Adipocyte (in vitro differentiated cells): ENCODE data around the gene TTC5.
A peak's percentile ranks its signal among the peaks of the same experiment; 100 is the strongest.
"Not testable (repeated sequence)": the region's sequence is repeated elsewhere in the genome, so short reads cannot be mapped to it uniquely, and the experiment has no call there.

Experiments used
- DNase-seq: peaks from one replicate; pipeline ENCODE4 v3.0.0-alpha.2; 2015; ENCODE audit warnings: low read depth
- H3K27me3 ChIP-seq: replicated peaks from 2 replicates; pipeline ENCODE4 v1.7.0; 2013; ENCODE audit warnings: mild to moderate bottlenecking, low read length, moderate library complexity; ENCODE audit not compliant: control insufficient read depth, insufficient read depth
- H3K36me3 ChIP-seq: 2 replicates; pipeline ENCODE4 v1.7.0; 2013; ENCODE audit warnings: low read length, mild to moderate bottlenecking, moderate library complexity; ENCODE audit not compliant: control insufficient read depth, insufficient read depth, severe bottlenecking
- H3K4me1 ChIP-seq: 2 replicates; pipeline ENCODE4 v1.7.0; 2013; ENCODE audit warnings: mild to moderate bottlenecking, low read length, moderate library complexity; ENCODE audit not compliant: control insufficient read depth, insufficient read depth
- H3K4me3 ChIP-seq: 2 replicates; pipeline ENCODE4 v1.7.0; 2013; ENCODE audit warnings: mild to moderate bottlenecking, low read length, moderate library complexity
- H3K9ac ChIP-seq: 2 replicates; pipeline ENCODE4 v1.7.0; 2013; ENCODE audit warnings: mild to moderate bottlenecking, low read length, moderate library complexity
- H3K9me3 ChIP-seq: 2 replicates; pipeline ENCODE4 v1.7.0; 2013; ENCODE audit warnings: mild to moderate bottlenecking, low read length, moderate library complexity; ENCODE audit not compliant: control insufficient read depth

Gene TTC5

DNA sequence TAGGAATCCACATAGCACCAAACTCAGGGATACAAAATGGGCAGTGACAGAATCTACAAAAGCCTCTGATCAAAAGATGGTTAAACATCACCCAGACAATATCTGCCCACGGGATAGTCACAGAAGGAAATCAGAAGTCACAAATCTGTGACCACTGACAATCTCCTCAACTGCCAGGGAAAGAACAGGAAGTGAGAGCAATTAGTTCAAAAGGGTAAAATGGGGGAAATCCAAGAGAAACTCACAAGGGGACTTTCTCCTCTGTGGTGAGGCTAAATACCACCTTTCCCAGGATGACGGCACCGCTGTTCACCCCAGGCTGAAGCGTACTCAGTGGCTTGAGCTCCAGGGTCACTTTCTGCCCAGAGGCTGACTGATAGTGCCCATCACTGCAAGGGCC is 10.7 kb downstream of the TTC5 start:
- H3K9ac ChIP-seq = no peak overlapping the region
- H3K4me1 ChIP-seq = no peaks in the 10 kb centered on the region
- DNase-seq = no peak
- no peak overlapping the region for H3K4me3 ChIP-seq
- H3K36me3 ChIP-seq = peaks cover 84% of the 10 kb centered on the region
- no peaks in the 10 kb centered on the region for H3K9me3 ChIP-seq
- H3K27me3 ChIP-seq = no peaks in the 10 kb centered on the region

DNA sequence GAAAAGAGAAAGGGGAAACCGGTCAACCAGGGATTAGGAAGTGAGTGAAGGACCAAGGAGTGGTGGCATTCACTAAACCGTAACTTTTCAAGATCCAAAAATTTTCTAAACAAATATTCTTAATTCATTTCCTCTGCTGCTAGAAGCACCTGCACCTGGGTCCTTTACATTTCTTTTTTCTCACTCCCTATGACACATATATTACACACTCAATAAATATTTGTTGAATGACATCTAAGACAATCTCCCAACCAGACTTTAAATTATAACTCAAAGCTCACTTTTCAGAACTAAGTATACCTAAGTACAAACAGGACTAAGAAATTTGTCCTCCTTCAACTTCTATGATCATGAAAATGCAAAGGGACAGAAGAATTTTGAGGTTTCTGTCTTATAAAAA is 11.1 kb downstream of the TTC5 start:
- no peaks in the 10 kb centered on the region for H3K27me3 ChIP-seq
- H3K4me1 ChIP-seq = no peaks in the 10 kb centered on the region
- no peak overlapping the region for H3K4me3 ChIP-seq
- H3K36me3 ChIP-seq = peaks cover 87% of the 10 kb centered on the region
- no peak overlapping the region for H3K9ac ChIP-seq
- no peak for DNase-seq
- no peaks in the 10 kb centered on the region for H3K9me3 ChIP-seq

- H3K4me3 ChIP-seq, DNase-seq, H3K36me3 ChIP-seq, H3K9me3 ChIP-seq, H3K4me1 ChIP-seq, H3K9ac ChIP-seq, H3K27me3 ChIP-seq: not testable (repeated sequence)
Observed at GRCh38 chr14:20281998-20282397, 23.8 kb downstream of the TTC5 start.

DNA sequence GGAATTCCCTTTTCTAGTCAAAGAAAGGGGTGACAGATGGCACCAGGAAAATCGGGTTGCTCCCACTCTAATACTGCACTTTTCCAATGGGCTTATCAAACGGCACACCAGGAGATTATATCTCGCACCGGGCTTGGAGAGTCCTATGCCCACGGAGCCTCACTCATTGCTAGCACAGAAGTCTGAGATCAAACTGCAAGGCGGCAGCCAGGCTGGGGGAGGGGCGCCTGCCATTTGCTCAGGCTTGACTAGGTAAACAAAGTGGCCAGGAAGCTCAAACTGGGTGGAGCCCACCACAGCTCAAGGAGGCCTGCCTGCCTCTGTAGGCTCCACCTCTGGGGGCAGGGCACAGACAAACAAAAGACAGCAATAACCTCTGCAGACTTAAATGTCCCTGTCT is 25.5 kb downstream of the TTC5 start:
- not testable (repeated sequence) for H3K27me3 ChIP-seq, H3K4me1 ChIP-seq

DNA sequence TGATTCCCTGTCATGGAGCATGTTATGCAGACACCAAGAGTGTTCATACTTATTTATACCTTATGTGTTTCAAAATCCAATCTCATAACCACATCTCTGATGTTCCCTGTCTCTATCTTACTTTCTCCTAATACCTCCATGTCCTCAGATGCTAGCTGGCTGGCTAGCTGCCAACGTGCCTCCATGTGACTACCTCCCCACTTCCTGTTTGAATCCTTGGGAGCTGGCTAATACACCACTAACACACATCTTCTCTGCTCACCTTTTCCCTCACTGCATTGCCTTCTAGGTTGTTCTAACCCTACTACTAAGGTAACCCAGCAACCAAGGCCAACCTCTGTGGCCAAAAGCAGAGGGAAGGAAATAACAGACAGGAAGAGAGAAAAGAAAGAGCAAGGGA is 27.3 kb downstream of the TTC5 start:
- Histone ChIP-seq H3K27me3 (no peaks in the 10 kb centered on the region), H3K9me3 (peaks cover 5% of the 10 kb centered on the region), H3K4me3 (no peak overlapping the region), H3K4me1 (no peaks in the 10 kb centered on the region), H3K36me3 (no peaks in the 10 kb centered on the region), H3K9ac (no peak overlapping the region)
- no peak for DNase-seq

More for the DNA sequence above, 25.5 kb downstream of the TTC5 start:
- H3K9ac ChIP-seq, H3K9me3 ChIP-seq, H3K4me3 ChIP-seq, DNase-seq, H3K36me3 ChIP-seq: not testable (repeated sequence)

DNA sequence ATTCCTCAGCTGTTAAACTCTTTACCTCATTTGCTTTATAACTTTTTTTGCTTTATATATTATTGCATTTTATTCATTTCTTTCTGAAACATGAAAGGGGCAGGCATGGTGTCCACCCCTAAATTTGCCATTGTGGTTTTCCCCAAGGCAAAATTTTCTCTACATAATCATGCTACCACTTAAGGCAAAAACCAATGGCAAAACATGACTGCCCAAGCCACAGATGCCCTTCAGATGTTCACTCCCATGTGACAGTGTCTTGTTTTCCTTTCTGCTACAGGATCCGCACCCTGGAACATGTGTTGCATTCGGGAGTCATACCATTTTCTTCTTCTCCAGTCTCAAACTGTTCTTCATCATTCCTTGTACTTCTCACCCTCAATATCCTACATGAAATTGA is 28.3 kb downstream of the TTC5 start:
- no peak for DNase-seq
- Histone ChIP-seq H3K36me3 (no peaks in the 10 kb centered on the region), H3K27me3 (no peaks in the 10 kb centered on the region), H3K4me3 (no peak overlapping the region), H3K4me1 (no peaks in the 10 kb centered on the region), H3K9ac (no peak overlapping the region), H3K9me3 (peaks cover 5% of the 10 kb centered on the region)

GRCh38 chr14:20274062-20274461 is 31.7 kb downstream of the TTC5 start:
- no peaks in the 10 kb centered on the region for H3K27me3 ChIP-seq
- H3K9me3 ChIP-seq = peaks cover 5% of the 10 kb centered on the region
- H3K4me1 ChIP-seq = no peaks in the 10 kb centered on the region
- no peak for DNase-seq
- no peak overlapping the region for H3K9ac ChIP-seq
- H3K4me3 ChIP-seq = no peak overlapping the region
- H3K36me3 ChIP-seq = no peaks in the 10 kb centered on the region

DNA sequence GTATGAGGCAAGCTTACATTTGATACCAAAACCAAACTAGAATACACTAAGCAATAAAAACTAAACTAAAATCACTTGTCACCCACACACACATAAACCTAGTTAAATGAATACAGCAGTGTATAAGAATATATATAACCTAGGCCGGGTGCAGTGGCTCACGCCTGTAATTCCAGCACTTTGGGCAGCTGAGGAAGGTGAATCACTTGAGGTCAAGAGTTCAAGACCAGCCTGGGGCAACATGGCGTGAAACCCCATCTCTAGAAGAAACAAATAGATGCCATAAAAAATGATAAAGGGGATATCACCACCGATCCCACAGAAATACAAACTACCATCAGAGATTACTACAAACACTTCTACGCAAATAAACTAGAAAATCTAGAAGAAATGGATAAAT is 41.4 kb downstream of the TTC5 start:
- not testable (repeated sequence) for H3K9me3 ChIP-seq, H3K4me3 ChIP-seq, H3K36me3 ChIP-seq, H3K9ac ChIP-seq, H3K27me3 ChIP-seq, DNase-seq
- H3K4me1 ChIP-seq = peaks cover 11% of the 10 kb centered on the region

GRCh38 chr14:20262642-20263128 is 43.1 kb downstream of the TTC5 start:
- peak; percentile 15 for DNase-seq

DNA sequence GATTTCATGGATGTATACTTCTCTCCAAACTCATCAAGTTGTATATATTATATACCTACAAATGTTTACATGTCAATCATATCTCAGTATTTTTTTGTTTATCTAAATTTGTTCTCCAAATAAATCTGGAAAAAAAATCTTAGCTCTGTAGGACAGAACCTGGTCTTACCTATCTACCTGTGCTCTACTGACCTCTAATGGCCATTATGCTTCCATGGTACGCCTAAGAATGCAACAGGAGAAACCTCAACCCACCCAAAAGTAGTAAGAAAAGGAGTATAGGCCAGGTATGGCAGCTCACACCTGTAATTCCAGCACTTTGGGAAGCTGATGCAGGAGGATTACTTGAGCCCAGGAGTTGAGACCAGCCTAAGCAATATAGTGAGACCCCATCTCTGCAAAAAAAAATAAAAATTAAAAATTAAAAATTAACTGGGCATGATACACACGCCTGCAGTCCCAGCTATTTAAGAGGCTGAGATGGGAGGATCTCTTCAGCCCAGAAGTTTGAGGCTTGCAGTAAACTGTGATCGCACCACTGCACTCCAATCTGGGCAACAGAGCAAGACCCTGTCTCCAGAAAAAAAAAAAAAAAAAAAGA is 58.0 kb downstream of the TTC5 start:
- Histone ChIP-seq H3K9ac (no peak overlapping the region), H3K4me3 (no peak overlapping the region), H3K4me1 (no peaks in the 10 kb centered on the region), H3K36me3 (no peaks in the 10 kb centered on the region), H3K27me3 (no peaks in the 10 kb centered on the region), H3K9me3 (peaks cover 2% of the 10 kb centered on the region)
- no peak for DNase-seq

More at GRCh38 chr14:20262642-20263128, 43.1 kb downstream of the TTC5 start:
- H3K36me3 ChIP-seq = no peaks in the 10 kb centered on the region
- no peak overlapping the region for H3K9ac ChIP-seq
- no peak overlapping the region for H3K4me3 ChIP-seq
- no peaks in the 10 kb centered on the region for H3K9me3 ChIP-seq
- H3K4me1 ChIP-seq = peaks cover 11% of the 10 kb centered on the region
- no peaks in the 10 kb centered on the region for H3K27me3 ChIP-seq
